HG02938 (cell line): ENCODE results near the gene COG6.

Experiments
- ATAC-seq: cut with Tn5 transposase; IDR thresholded peaks from one replicate; pipeline ENCODE4 v1.9.1; 2021; ENCODE audit warnings: mild to moderate bottlenecking, moderate library complexity; ENCODE audit not compliant: unreplicated experiment

The COG6 gene

DNA sequence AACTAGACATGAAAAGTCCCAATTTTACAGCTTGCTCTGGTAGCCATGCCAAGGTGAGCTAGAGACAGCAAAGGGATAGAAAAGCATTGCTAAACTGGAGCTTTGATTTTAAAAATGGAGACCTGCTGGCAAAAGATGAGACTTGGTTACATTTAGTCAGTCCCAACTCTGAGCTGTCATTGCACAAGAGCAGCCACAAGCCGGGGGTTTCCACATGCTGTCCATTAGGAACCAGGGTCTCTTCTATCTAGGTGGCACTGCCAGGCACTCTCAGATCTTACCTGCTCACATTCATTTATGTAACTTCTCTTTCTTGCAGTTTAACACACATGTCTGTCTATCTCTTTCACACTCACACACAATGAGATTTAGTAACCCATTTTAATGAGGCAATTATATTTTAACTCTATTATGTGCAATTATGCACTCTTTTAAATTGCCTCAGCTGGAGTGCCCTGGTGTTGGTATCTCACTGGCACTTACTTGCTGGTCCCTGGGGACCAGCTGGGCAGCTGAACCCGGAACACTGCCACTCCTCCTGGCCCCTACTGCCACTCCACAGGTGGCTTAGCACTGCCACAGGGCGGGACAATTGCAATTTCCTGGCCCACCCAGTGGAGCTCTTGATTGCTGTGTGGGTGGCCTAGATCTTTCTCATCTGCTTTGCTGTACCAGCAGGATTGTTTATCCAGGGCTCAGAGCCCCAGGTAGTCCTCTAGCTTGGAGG lies 112.5 kb downstream of the COG6 start:
- ATAC-seq, result no peak

DNA sequence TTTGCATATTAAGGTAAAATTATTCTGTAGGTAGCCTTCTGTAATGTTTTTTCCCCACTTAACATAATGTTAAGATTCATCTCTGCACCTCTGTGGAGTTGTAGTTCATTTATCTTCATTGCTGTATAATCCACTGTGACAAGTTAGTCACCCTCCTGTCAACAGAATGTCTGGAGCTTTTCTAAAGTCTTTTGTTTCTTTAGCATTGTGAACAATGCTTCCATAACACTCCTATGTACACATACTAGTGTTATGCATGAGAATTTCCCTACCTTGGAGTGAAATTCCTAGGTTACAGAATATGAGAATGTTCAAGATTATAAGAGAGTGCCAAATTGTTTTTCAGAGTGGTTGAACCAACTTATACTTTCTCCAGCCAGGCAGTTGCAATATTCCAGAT lies 113.5 kb downstream of the COG6 start:
- ATAC-seq, result no peak

DNA sequence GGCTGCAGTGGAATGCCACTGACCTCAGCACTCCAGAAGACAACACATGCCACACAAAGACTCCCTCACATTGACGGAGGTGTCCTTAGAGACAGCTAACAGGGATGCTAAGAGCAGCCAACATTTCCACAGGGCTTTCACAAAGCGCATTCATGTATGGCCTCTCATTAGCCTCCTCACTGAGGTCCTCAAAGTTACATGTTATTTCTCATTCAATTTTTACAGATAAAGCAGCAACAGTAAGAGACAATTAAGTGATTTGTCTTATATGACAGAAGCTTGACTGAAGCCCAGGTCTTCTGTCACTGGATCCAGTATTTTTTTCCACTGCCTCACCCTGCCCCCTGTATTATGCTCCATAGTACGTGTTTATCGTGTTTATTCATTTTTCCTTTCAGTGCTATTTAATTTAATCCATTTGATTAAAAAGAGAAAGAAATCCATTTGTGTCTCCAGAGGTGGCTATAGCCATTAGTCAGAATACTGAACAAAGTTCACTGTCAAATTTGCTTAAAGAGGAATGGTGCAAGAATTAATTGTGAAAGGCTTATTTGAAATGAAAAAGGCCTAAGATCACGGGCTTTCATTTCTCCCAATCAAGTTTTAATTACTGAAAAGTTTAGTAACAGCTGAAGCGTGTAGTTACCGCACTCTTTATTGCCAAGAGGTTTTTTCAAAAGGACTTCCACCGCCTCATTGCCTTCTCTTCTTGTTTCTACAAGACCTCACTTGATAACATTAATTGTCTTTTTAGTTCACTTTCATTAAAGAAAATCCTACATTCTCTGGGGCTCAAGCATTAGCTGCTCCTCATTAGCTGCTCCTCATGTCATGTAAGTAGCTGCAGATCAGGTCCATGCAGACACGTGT lies 115.0 kb downstream of the COG6 start:
- no peak for ATAC-seq

DNA sequence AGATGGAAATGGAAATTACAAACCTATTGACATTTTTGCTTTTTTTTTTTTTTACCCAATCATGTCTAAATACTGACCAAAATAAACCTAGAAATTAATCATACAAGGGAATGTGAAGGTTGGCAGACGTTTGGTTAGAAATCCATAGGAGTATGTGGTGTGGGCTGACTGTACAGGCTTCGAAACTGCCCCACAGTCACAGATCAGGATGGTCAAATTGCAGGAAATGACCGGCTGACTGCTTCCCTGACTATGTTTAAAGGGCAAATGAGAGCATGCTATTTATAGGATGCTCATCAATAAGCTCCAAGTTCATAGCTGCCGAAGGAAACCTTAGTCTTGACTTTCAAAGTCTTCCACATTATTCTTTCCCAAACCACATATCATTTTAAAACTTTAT lies 118.4 kb downstream of the COG6 start:
- ATAC-seq, result no peak

DNA sequence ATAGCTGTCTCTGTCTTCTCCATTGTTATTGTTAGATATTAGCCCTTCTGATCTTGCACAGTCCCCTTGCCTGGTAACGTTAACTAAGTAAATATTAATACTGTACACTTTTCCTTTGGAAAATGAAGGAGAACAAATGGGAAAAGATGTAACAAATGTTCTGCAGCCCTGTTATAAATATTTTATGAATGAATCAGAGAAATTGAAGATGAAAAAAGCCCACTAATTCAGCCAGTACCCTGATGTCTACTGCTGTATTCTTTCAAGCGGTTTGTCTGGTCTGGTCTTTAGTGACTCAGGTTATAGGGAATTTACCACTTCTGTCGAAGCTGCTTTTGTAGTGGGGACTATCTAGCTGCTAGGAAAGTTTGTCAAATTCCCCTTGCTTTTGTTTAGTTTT lies 121.0 kb downstream of the COG6 start:
- ATAC-seq, result peak; percentile 65

DNA sequence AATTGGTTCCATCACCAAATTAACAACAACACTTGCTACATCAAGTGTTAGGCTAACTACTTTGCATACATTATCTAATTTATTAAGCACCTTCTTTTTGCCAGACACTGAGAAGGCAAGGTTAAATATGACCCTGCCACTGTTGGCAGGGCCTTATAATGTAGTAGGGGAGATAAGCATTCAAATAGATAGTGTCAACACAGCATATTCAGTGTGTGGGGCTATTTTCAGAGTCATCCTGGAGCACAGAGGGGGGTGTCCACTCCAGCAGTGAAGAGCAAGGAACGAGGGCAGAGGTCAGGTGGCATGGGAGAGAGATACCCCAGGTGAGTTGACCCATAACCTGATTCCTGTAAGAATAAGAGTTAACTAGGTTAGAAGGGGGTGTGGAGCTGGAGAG lies 121.6 kb downstream of the COG6 start:
- ATAC-seq, result no peak

DNA sequence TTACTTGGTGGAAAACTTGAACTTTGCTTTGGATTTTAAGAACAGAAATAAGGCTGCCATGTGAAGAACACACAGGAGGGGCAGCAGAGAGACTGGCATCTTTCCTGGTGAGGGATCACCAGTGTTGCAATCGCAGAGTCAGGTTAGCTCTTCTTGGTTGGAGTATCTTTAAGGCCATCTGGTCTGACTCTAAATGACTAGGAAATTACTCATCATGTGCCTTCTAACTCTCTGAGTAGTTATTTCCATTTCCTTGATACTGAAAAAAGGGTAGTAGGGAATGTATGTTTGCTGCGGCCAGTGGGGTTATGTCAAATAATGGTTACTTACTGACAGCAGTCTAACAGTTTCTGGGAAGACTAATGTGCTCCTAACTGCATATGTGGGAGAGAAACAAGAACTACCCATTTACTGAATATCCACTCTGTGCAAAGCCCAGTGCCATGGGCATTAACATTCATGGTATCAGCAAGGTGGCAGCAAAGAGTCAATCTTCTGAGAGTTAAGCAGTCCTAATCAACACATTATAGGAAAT lies 122.1 kb downstream of the COG6 start:
- no peak for ATAC-seq

DNA sequence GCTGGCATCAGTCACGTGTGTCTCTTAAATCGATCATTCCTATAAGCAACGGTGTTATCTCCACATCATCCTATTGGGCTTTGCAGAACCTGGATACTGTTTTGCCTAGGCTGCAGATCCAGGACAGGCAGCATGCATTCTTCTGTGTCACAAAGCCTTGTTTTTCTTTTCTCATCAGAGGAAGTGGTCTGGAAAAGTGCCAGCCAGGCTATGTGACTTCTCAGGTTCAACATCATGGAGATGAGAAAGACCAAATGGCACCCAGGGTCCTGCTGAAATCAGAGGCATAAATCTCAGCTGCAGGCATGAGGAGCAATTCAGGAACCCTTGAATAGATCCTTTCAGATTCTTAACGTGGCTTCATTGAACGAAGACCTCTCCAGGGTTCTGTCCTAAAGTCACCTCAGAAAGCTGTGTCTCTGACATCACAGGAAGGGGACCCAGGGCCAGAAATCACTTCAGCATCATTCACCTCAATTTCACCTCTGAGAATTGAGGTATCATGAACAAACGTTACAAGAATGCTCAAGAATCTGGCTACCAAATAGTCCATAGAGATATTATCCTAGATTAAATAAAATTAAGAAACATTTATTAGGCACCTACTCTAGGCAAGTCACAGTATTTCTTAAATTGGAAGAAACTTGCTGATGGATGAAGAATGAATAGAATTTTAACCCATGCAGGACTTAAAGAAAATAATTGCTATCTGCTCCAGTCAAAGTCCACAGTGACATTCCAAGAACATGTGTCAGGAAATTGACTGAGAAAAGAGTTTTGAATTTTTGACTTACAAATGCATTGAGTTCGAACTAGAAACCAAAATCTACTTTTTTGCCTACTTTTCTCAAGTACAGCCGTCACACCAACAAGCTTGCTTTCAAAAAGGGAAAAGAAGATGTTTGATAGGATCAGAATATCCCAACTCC lies 124.1 kb downstream of the COG6 start:
- no peak for ATAC-seq

DNA sequence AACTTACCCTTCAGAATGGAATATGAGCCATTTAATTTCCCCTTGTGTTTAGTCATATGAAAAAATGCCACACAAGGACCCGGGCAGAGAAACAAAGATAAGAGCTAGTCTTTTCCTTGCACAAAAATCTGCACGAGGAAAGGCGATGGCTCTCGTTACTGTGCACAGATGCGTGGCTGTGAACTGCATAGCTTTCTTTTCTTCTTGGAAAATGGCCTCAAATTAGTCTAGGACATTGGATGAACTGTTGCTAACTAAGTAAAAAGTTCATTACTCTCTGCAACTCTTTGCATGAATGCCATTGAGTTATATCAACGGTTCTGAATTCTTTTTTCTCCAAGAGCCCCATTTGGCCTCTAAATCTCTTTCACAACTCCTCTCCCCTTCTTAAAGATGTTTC lies 125.2 kb downstream of the COG6 start:
- no peak for ATAC-seq

DNA sequence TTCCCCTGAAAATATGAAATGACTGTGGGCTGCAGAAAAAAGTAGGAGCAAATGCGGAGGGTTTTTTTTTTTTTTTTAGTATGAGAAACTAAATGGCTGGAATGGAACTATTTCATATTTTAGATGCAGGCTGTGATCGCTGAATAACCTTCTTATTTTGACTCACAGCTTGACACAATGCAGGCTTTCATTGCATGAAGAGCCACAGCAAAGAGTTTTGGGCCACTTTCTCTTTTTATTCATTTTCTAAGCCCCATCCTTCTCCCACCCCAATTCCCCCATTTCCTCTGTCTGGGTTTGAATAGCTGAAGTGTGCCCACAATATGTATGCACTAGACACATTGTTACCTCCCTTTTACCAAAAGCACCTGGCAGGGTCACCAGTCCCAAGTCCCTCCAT lies 125.9 kb downstream of the COG6 start:
- ATAC-seq, result no peak

DNA sequence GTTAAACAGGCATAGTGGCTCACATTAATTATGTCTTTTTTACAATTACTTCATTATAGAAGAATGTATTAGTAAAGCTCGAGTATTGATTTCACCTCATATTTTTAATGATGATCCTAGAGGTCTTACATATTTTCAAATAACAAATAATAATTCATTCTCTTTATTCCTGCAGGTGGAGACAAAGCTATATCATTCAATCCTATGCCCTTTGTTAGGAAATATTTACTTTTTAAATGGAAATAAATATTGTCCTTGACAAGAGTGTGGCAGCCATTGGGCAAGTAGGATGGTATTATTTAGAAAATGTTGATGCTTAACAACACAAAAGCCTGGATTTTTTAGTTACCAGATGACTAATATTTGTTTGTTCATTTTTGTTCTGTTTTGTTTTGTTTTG lies 127.6 kb downstream of the COG6 start:
- ATAC-seq, result no peak

DNA sequence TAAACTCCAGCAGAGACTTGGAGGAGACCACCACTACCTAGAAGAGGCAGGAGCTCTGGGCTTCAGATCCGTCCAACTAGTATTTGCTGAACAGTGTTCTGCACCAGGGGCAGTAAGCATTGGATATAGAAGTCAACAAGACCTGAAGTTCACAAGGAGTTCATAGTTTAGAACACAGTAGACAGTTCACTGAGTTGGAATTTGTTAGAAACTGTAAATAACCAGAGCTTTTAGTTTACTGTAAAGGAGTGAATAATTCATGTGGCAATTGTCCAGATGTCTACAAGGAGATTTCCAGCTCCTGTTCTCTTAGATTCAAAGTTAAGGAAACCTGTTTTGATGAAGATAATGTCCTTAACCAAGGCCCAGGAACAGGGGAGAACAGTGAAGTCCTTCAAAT lies 128.9 kb downstream of the COG6 start:
- ATAC-seq, result no peak

DNA sequence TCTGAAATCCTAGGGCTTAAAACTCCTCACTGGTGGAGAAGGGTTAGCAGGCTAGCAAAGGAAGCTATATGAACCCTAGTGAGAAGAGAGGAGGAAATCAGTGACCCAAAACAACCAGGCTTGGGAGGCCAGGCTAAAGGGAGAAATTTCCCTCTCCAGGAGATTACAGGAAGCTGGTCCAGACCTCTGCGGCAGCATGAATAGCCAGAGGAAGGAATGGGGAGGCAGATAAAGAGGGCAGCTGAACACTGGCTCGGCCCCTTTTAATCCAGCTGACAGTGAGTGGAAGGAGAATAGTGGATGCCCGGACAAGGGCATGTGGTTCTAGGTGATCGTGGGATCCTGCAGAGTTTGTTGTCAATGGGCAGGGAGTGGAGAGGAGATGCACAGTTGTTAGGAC lies 130.6 kb downstream of the COG6 start:
- no peak for ATAC-seq

DNA sequence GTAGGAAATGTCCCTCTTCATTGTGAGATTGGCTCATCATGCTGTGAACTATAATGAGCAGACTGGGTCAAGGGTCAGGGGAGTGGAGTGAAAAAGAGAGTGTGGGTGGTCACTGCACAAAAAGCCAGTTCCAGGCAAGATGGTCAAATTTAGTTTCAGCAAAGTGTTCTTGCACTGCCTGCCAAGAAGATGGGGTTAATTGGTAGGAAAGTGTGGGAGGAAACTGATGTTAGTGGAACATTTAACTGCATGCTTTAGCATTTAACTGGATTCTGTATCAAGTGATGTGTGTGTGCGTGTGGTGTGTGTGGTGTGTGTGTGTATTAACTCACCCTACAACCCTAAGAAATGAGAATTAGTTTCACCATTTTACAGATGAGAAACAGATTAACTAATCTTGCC lies 131.6 kb downstream of the COG6 start:
- no peak for ATAC-seq

DNA sequence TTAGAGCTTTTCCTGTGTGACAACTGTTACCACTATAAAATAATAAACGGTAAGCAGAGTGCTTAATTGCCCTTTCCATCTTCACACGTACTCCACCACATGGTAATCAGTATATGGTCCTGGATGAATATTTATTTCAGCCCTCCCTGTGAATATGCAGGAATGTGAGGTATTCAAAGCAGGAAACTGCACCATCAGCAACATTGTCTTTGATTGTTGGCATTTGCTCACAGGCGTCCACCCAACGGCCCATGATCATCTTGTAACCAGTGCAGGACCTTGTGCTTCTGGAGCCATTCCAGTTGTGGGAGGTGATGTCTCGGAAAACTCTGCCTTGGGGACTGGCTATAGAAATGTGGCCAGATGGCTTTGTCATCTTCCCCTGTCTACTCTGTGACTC lies 132.6 kb downstream of the COG6 start:
- ATAC-seq, result no peak

DNA sequence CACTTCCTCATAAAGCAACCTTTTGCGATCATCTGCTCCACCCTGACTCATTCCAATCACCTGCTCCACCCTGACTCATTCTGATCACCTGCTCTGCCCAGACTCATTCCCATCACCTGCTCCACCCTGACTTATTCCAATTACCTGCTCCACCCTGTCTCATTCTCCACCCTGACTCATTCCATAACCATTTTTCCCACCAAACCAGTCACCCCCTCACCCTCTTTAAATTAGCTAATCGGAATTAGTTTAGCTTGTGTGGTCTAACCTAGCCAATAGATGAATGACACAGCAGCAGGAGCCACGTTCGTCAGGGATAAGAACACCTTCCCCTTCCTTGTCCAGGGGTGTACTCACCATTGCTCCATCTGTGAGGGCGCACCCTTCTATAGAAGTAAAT lies 134.0 kb downstream of the COG6 start:
- no peak for ATAC-seq
